K562 (cell line): ENCODE measurements around the gene PABPC1L2B.
"Not testable (repeated sequence)": the region's sequence is repeated elsewhere in the genome, so short reads cannot be mapped to it uniquely, and the experiment has no call there.

Experiments
- EP300 ChIP-seq: IDR thresholded peaks from 2 replicates; pipeline ENCODE4 v1.6.1; 2012; ENCODE audit warnings: low read length, improper control_type of control experiment
- EZH2 ChIP-seq: IDR thresholded peaks from 2 replicates; pipeline ENCODE4 v1.6.1; 2012; ENCODE audit warnings: low read depth, mild to moderate bottlenecking, inconsistent platforms, low read length, borderline replicate concordance
- GTF2F1 ChIP-seq: IDR thresholded peaks from 2 replicates; pipeline ENCODE4 v1.6.1; 2011; ENCODE audit warnings: low read depth, low read length, improper control_type of control experiment
- TCF7L2 ChIP-seq: fragments of 150-350 bp; IDR thresholded peaks from 2 replicates; pipeline ENCODE4 v1.6.1; 2016; ENCODE audit warnings: low read depth, mild to moderate bottlenecking, low read length, moderate library complexity
- ZBTB17 ChIP-seq: fragments of 450-650 bp; formaldehyde crosslinking; IDR thresholded peaks from 2 replicates; pipeline ENCODE4 v1.4.0; 2020; ENCODE audit warnings: mild to moderate bottlenecking
- ZBTB7A ChIP-seq: IDR thresholded peaks from 2 replicates; pipeline ENCODE4 v1.6.1; 2011; ENCODE audit warnings: low read depth, mild to moderate bottlenecking, low read length, moderate library complexity, borderline replicate concordance; ENCODE audit not compliant: control insufficient read depth
- ZNF282 ChIP-seq: sonication (generic); formaldehyde crosslinking; IDR thresholded peaks from 2 replicates; pipeline ENCODE4 v1.8.1; 2023; ENCODE audit warnings: missing genetic modification reagents
- TF ChIP-seq, protein P1 (sequence below): sonication (generic); formaldehyde crosslinking; IDR thresholded peaks from 2 replicates; pipeline ENCODE4 v1.8.0; 2023; ENCODE audit warnings: mild to moderate bottlenecking, missing genetic modification reagents
- TF ChIP-seq, protein P2 (sequence below), 3 experiments: IDR thresholded peaks in 2 of 3; conservative IDR thresholded peaks in 1 of 3; 2 replicates each; pipeline ENCODE4 v1.5.1; 2011 to 2012; ENCODE audit warnings: low read length in 3 of 3, mild to moderate bottlenecking in 3 of 3, control low read depth in 2 of 3, improper control_type of control experiment in 1 of 3, inconsistent platforms in 1 of 3, low read depth in 1 of 3, mixed read lengths in 1 of 3, moderate library complexity in 1 of 3; ENCODE audit not compliant: insufficient read depth in 2 of 3
- TF ChIP-seq, protein P3 (sequence below): sonication (generic); formaldehyde crosslinking; IDR thresholded peaks from 2 replicates; pipeline ENCODE4 v1.8.1; 2022; ENCODE audit warnings: missing genetic modification reagents
- TF ChIP-seq, protein P4 (sequence below), 2 experiments: fragments of 450-650 bp; formaldehyde crosslinking in 1 of 2; IDR thresholded peaks; 2 replicates each; pipeline versions ENCODE4 v1.4.0 to v1.6.1; 2014 to 2020; ENCODE audit warnings: mild to moderate bottlenecking in 2 of 2, borderline replicate concordance in 1 of 2, low read depth in 1 of 2
- TF ChIP-seq, protein P5 (sequence below), 2 experiments: fragments of 450-650 bp in 1 of 2; sonication (generic) in 1 of 2; formaldehyde crosslinking in 1 of 2; IDR thresholded peaks in 1 of 2; conservative IDR thresholded peaks in 1 of 2; 2 replicates each; pipeline versions ENCODE4 v1.6.1 to v1.8.1; 2016 to 2023; ENCODE audit warnings: mild to moderate bottlenecking in 2 of 2, moderate library complexity in 2 of 2, inconsistent platforms in 1 of 2, missing genetic modification reagents in 1 of 2

DNA sequence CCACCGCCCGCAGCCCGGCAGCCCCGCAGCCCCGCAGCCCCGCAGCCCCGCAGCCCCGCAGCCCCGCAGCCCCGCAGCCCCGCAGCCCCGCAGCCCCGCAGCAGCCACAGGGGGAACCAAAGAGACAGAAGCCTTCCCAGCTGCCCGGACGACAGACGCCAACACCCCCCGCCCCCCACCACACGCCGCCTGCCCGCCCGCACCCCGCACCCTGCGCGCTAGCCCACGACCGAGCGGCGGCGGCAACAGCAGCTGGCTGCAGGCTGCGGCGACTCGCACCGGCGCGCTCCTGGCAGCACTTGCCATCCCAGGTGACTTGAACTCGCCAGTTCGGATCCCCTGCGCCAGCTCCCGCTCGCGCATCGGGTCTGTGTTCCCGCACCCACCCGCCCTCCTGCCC, at the start of gene PABPC1L2B:
- TF ChIP-seq, protein P1, sequence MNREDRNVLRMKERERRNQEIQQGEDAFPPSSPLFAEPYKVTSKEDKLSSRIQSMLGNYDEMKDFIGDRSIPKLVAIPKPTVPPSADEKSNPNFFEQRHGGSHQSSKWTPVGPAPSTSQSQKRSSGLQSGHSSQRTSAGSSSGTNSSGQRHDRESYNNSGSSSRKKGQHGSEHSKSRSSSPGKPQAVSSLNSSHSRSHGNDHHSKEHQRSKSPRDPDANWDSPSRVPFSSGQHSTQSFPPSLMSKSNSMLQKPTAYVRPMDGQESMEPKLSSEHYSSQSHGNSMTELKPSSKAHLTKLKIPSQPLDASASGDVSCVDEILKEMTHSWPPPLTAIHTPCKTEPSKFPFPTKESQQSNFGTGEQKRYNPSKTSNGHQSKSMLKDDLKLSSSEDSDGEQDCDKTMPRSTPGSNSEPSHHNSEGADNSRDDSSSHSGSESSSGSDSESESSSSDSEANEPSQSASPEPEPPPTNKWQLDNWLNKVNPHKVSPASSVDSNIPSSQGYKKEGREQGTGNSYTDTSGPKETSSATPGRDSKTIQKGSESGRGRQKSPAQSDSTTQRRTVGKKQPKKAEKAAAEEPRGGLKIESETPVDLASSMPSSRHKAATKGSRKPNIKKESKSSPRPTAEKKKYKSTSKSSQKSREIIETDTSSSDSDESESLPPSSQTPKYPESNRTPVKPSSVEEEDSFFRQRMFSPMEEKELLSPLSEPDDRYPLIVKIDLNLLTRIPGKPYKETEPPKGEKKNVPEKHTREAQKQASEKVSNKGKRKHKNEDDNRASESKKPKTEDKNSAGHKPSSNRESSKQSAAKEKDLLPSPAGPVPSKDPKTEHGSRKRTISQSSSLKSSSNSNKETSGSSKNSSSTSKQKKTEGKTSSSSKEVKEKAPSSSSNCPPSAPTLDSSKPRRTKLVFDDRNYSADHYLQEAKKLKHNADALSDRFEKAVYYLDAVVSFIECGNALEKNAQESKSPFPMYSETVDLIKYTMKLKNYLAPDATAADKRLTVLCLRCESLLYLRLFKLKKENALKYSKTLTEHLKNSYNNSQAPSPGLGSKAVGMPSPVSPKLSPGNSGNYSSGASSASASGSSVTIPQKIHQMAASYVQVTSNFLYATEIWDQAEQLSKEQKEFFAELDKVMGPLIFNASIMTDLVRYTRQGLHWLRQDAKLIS (CRISPR knock-in tag), result not testable (repeated sequence)
- TF ChIP-seq, protein P2, sequence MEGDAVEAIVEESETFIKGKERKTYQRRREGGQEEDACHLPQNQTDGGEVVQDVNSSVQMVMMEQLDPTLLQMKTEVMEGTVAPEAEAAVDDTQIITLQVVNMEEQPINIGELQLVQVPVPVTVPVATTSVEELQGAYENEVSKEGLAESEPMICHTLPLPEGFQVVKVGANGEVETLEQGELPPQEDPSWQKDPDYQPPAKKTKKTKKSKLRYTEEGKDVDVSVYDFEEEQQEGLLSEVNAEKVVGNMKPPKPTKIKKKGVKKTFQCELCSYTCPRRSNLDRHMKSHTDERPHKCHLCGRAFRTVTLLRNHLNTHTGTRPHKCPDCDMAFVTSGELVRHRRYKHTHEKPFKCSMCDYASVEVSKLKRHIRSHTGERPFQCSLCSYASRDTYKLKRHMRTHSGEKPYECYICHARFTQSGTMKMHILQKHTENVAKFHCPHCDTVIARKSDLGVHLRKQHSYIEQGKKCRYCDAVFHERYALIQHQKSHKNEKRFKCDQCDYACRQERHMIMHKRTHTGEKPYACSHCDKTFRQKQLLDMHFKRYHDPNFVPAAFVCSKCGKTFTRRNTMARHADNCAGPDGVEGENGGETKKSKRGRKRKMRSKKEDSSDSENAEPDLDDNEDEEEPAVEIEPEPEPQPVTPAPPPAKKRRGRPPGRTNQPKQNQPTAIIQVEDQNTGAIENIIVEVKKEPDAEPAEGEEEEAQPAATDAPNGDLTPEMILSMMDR (IDR thresholded peaks at IDR 0.05 in 2 of 3, conservative IDR thresholded peaks at IDR 0.05 in 1 of 3; ENCODE audit: insufficient read depth in 2 of 3, low read depth in 1 of 3, low read length in 3 of 3), result not testable (repeated sequence)
- TF ChIP-seq TCF7L2; ZBTB17 (CRISPR knock-in tag); EZH2; ZNF282; GTF2F1; EP300; ZBTB7A: not testable (repeated sequence)
- TF ChIP-seq, protein P3, sequence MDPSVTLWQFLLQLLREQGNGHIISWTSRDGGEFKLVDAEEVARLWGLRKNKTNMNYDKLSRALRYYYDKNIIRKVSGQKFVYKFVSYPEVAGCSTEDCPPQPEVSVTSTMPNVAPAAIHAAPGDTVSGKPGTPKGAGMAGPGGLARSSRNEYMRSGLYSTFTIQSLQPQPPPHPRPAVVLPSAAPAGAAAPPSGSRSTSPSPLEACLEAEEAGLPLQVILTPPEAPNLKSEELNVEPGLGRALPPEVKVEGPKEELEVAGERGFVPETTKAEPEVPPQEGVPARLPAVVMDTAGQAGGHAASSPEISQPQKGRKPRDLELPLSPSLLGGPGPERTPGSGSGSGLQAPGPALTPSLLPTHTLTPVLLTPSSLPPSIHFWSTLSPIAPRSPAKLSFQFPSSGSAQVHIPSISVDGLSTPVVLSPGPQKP (CRISPR knock-in tag), result not testable (repeated sequence)
- TF ChIP-seq, protein P4, sequence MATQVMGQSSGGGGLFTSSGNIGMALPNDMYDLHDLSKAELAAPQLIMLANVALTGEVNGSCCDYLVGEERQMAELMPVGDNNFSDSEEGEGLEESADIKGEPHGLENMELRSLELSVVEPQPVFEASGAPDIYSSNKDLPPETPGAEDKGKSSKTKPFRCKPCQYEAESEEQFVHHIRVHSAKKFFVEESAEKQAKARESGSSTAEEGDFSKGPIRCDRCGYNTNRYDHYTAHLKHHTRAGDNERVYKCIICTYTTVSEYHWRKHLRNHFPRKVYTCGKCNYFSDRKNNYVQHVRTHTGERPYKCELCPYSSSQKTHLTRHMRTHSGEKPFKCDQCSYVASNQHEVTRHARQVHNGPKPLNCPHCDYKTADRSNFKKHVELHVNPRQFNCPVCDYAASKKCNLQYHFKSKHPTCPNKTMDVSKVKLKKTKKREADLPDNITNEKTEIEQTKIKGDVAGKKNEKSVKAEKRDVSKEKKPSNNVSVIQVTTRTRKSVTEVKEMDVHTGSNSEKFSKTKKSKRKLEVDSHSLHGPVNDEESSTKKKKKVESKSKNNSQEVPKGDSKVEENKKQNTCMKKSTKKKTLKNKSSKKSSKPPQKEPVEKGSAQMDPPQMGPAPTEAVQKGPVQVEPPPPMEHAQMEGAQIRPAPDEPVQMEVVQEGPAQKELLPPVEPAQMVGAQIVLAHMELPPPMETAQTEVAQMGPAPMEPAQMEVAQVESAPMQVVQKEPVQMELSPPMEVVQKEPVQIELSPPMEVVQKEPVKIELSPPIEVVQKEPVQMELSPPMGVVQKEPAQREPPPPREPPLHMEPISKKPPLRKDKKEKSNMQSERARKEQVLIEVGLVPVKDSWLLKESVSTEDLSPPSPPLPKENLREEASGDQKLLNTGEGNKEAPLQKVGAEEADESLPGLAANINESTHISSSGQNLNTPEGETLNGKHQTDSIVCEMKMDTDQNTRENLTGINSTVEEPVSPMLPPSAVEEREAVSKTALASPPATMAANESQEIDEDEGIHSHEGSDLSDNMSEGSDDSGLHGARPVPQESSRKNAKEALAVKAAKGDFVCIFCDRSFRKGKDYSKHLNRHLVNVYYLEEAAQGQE (IDR thresholded peaks at IDR 0.05; ENCODE audit: borderline replicate concordance), result not testable (repeated sequence)
- TF ChIP-seq, protein P4 (CRISPR knock-in tag; IDR thresholded peaks at IDR 0.05; ENCODE audit: low read depth), result not testable (repeated sequence)
- TF ChIP-seq, protein P5, sequence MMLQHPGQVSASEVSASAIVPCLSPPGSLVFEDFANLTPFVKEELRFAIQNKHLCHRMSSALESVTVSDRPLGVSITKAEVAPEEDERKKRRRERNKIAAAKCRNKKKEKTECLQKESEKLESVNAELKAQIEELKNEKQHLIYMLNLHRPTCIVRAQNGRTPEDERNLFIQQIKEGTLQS (IDR thresholded peaks at IDR 0.05), result not testable (repeated sequence)
- TF ChIP-seq, protein P5 (CRISPR knock-in tag; conservative IDR thresholded peaks at IDR 0.05), result not testable (repeated sequence)
